Measurements from ENCODE around the gene HECW1.

GRCh38 chr7:43077732-43078391 lies 34.6 kb upstream of the HECW1 start:
- TF ChIP-seq CTCF (IDR thresholded peaks at IDR 0.05) (no peak), POLR2A (IDR thresholded peaks at IDR 0.05) (no peak), POLR2AphosphoS5 (IDR thresholded peaks at IDR 0.05) (no peak)

Data from breast epithelium (tissue), 3 donors.